ENCODE results near the gene PRKAG1.

- TF ChIP-seq CTCF (conservative IDR thresholded peaks at IDR 0.05; ENCODE audit: low read length) (no peak), EZH2phosphoT487 (IDR thresholded peaks at IDR 0.05; ENCODE audit: borderline replicate concordance, low read depth, low read length) (no peak)
Observed at GRCh38 chr12:48985475-48985897, 33.1 kb downstream of the PRKAG1 start.

All from OCI-LY7 (cell line).